Adrenal gland (tissue), 12 donors: ENCODE measurements around the gene CMTM3. TPM values are rescaled to one million over a fixed set of nuclear protein-coding genes. Genes with fewer than 3 reads are reported as not detected.
"Not testable (repeated sequence)": the region's sequence is repeated elsewhere in the genome, so short reads cannot be mapped to it uniquely, and the experiment has no call there.

ENCODE experiments used
- DNase-seq, 7 donors: peaks; one replicate each; pipeline ENCODE4 v3.0.0-alpha.2; 2019 to 2020
- H3K27ac ChIP-seq, 5 donors: fragments of 200-600 bp; sonication (generic) in 4 of 5; 1 replicate in 3 of 5; 2 replicates in 2 of 5; pipeline versions ENCODE4 v1.5.1 to v1.8.0; 2016 to 2020; ENCODE audit warnings: mild to moderate bottlenecking in 1 of 5
- H3K27me3 ChIP-seq: fragments of 200-600 bp; 2 replicates; pipeline ENCODE4 v1.8.0; 2021
- H3K36me3 ChIP-seq, 2 donors: fragments of 200-600 bp; replicated peaks in 1 of 2; 1 replicate in 1 of 2; 2 replicates in 1 of 2; pipeline versions ENCODE4 v1.5.1 to v1.8.0; 2018 to 2022
- H3K4me1 ChIP-seq, 2 donors: fragments of 200-600 bp; replicated peaks in 1 of 2; 1 replicate in 1 of 2; 2 replicates in 1 of 2; pipeline versions ENCODE4 v1.5.1 to v1.8.0; 2018 to 2021
- H3K4me3 ChIP-seq, 4 donors: fragments of 200-600 bp; sonication (generic) in 3 of 4; one replicate each; pipeline ENCODE4 v1.5.1; 2016 to 2018
- H3K9me3 ChIP-seq, 3 donors: fragments of 200-600 bp; sonication (generic) in 1 of 3; replicated peaks in 1 of 3; 1 replicate in 2 of 3; 2 replicates in 1 of 3; pipeline versions ENCODE4 v1.5.1 to v1.8.0; 2016 to 2021
- POLR2A ChIP-seq, 2 donors: fragments of 450-650 bp; IDR thresholded peaks; one replicate each; pipeline ENCODE4 v1.6.1; 2017; ENCODE audit warnings: antibody characterized with exemption in 2 of 2, mild to moderate bottlenecking in 2 of 2, moderate library complexity in 1 of 2
- WGBS, 4 donors: extraction: QIAGEN DNeasy Blood & Tissue Kit in 2 of 4; methylation state at CpG; one replicate each; pipeline versions ENCODE4 v1.1.5 to v1.1.7; 2013 to 2017; 5-methylcytosine and 5-hydroxymethylcytosine counted together
- intact Hi-C, 2 donors: fragments of 100-400 bp; cut with DNase I; formaldehyde crosslinking; loops; one replicate each; pipeline versions ENCODE4 v1.14.1 to v1.15.0; 2022 to 2023
- polyA plus RNA-seq, 3 donors: library from polyadenylated mRNA; stranded (reverse); fragments of 200-250 nt in 2 of 3; fragments of 350-450 nt in 1 of 3; fragmentation: Illumina TruSeq in 1 of 3; extraction: RNeasy Lipid Tissue Mini Kit (QIAGEN cat#74804) in 1 of 3; gene quantifications; one replicate each; pipeline ENCODE4 v1.2.3, GENCODE V29; 2013 to 2014
- total RNA-seq, 9 donors: library from RNA; depleted of rRNA in 4 of 9; stranded (reverse); fragments of >200 nt in 4 of 9; fragments of 120-200 nt in 1 of 9; fragmentation: NEBNext Ultra II Directional in 1 of 9; extraction: Animal tissue kit (Norgen Biotek cat#: 25700) in 1 of 9; gene quantifications; one replicate each; pipeline versions ENCODE4 v1.1.0 to v1.2.4, GENCODE V29; 2013 to 2023
- TF ChIP-seq, protein P1 (sequence below), 6 experiments: fragments of 450-650 bp in 4 of 6; fragments of 200-600 bp in 2 of 6; sonication (generic) in 1 of 6; IDR thresholded peaks; 1 replicate in 5 of 6; 2 replicates in 1 of 6; pipeline versions ENCODE4 v1.5.1 to v1.8.0; 2016 to 2021; ENCODE audit warnings: antibody characterized with exemption in 6 of 6, mild to moderate bottlenecking in 2 of 6, moderate library complexity in 1 of 6
- donor health status: healthy with polysubstance abuse.
- donor health status: Bipolar disorder and iron deficiency.
- donor health status: DM: yes; HTN: yes; CAD: no.
- donor health status: DM: no; HTN: no; CAD: no.
- donor health status: DM: no; HTN: no; CAD: no.
- donor health status: DM: yes; HTN: yes; CAD: no.

CMTM3 gene
- total and polyA plus RNA-seq, 12 donors = 6.4 to 31.8 (median 24.6) TPM

DNA sequence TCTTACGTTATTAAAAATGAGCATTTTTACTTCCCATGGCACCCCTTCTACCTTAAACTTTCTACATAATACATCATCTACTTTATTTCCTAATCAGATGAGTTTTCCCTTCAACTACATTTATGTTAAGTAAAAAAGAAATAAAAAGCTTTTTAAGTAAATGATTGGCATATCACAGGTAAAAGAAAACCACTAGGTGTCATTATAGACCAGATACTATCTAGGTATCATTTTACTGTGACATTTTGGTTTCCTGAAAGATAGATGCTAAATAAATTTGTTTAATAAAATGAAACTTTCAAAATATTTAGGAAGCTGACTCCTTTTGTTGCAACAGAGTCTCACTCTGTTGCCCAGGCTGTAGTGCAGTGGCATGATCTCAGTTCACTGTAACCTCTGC is 42.1 kb upstream of the CMTM3 start:
- intact Hi-C loops = no loop called here
- peaks cover 0 to 34% of the 10 kb centered on the region in 2 donors for H3K36me3 ChIP-seq

DNA sequence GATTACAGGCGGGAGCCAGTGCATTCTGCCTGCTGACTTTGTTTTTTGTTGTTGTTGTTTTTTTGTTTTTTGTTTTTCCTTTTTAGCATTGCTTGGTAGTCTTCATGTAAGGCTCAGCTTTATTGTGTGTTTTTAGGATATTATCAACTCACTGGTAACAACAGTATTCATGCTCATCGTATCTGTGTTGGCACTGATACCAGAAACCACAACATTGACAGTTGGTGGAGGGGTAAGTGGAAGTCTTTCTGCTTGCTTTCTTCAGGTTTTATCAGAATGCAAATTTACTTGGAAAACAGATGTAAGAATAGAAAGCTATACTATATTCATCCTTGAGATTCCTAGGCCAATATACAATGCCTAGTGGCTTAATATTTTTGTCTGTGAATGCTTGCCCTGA is 41.5 kb upstream of the CMTM3 start:
- 88 to 97% (median 93%) methylated on average over 2 of the region's 2 CpGs for WGBS, 4 donors
- TF ChIP-seq POLR2A (IDR thresholded peaks at IDR 0.05) = no peak
- TF ChIP-seq, protein P1, sequence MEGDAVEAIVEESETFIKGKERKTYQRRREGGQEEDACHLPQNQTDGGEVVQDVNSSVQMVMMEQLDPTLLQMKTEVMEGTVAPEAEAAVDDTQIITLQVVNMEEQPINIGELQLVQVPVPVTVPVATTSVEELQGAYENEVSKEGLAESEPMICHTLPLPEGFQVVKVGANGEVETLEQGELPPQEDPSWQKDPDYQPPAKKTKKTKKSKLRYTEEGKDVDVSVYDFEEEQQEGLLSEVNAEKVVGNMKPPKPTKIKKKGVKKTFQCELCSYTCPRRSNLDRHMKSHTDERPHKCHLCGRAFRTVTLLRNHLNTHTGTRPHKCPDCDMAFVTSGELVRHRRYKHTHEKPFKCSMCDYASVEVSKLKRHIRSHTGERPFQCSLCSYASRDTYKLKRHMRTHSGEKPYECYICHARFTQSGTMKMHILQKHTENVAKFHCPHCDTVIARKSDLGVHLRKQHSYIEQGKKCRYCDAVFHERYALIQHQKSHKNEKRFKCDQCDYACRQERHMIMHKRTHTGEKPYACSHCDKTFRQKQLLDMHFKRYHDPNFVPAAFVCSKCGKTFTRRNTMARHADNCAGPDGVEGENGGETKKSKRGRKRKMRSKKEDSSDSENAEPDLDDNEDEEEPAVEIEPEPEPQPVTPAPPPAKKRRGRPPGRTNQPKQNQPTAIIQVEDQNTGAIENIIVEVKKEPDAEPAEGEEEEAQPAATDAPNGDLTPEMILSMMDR (IDR thresholded peaks at IDR 0.05) = no peak
- peaks cover 0 to 30% of the 10 kb centered on the region in 2 donors for H3K36me3 ChIP-seq

More for the DNA sequence above, 42.1 kb upstream of the CMTM3 start:
- TF ChIP-seq, protein P1 (IDR thresholded peaks at IDR 0.05) = no peak
- TF ChIP-seq POLR2A (IDR thresholded peaks at IDR 0.05) = no peak
- no peak for DNase-seq
- no peaks in the 10 kb centered on the region for H3K27me3 ChIP-seq
- H3K27ac ChIP-seq = no peak overlapping the region
- no peaks in the 10 kb centered on the region for H3K9me3 ChIP-seq
- no peaks in the 10 kb centered on the region for H3K4me1 ChIP-seq
- no peak overlapping the region for H3K4me3 ChIP-seq
- WGBS, 4 donors = 84 to 93% (median 87%) methylated on average over 1 of the region's 1 CpG

DNA sequence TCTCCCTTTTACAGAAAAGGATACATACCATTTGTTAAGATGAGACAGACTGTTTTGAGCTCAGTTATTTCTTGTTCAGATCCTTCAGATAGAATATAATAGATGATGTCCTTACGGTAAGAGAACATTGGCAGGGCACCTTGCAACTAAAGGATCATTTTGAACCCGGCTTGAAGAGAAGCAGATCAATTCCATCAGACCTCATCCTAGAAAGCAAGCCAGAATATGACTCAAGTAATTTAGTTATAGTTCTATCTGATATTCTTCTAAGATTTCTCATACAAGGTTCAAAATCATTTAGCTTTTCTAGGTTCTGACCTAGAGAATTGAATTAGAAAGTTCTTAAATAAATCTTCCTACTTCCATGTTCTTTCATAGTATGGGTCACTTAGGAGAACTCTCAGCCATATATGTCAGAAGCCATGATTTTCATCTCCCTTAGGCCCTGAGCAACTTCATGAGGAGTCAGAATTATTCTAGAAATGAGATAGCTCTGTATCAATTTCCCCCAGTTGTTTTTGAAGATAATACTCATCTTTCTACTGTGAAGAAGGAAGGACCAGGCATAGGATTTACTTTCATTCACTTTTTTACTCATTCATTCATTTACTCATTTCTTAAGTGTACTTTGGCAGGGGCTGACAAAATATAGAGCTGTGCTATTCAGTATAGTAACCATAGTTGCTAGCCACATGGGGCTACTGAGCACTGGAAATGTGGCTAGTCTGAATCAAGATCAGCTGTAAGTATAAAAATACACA is 40.8 kb upstream of the CMTM3 start:
- Histone ChIP-seq H3K36me3 (peaks cover 0 to 23% of the 10 kb centered on the region in 2 donors), H3K4me3 (no peak overlapping the region), H3K9me3 (no peaks in the 10 kb centered on the region), H3K4me1 (peaks cover 0 to 2% of the 10 kb centered on the region in 2 donors), H3K27ac (no peak overlapping the region), H3K27me3 (no peaks in the 10 kb centered on the region)
- TF ChIP-seq, protein P1 (IDR thresholded peaks at IDR 0.05) = no peak
- no peak for TF ChIP-seq POLR2A (IDR thresholded peaks at IDR 0.05)
- WGBS, 4 donors = 89 to 95% (median 90%) methylated on average over 2 of the region's 2 CpGs
- intact Hi-C loops = no loop called here
- no peak for DNase-seq

More for the DNA sequence above, 41.5 kb upstream of the CMTM3 start:
- no peak overlapping the region for H3K4me3 ChIP-seq
- intact Hi-C loops = no loop called here
- H3K27me3 ChIP-seq = no peaks in the 10 kb centered on the region
- no peaks in the 10 kb centered on the region for H3K4me1 ChIP-seq
- H3K9me3 ChIP-seq = no peaks in the 10 kb centered on the region
- DNase-seq = no peak
- H3K27ac ChIP-seq = no peak overlapping the region

DNA sequence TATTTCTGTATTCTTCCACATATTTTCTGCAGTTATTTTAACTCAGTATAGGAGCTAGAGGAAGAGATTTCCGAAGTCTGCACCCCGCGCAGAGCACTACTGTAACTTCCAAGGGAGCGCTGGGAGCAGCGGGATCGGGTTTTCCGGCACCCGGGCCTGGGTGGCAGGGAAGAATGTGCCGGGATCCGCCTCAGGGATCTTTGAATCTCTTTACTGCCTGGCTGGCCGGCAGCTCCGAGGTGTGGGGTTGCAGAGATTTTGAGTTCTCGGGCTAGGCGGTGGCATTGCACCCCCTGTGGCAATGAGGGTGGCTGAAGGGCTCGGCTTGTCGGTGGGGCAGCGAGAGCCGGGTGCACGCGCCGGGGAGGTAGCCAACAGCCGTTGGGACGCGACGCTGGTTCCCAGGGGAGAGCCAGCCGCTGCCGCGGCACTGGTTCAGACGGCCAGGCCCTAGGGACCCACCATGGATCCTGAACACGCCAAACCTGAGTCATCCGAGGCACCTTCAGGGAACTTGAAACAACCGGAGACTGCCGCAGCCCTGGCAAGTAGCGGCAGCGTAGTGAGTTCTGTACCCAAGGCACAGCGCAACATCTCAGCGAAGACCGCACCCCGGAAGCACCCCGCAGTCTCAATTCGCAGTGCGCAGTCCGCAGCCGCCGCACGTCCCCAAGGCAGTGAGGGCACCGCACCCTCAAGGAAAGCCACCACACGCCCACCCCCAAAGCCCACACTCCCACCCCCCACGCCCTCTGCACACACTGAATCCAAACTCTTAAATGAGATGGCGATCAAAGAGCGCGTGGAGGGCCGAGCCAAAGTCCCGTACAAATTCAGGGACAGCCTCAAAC is 38.2 kb upstream of the CMTM3 start, which contains the start of gene CMTM1:
TSS of gene CMTM1 (plus strand) at position 389 of the 851 bp plus-strand sequence. CDS start at position 464, 75 bp downstream.
- no peaks in the 10 kb centered on the region for H3K9me3 ChIP-seq
- whole genome bisulfite sequencing, 4 donors = 94 to 97% (median 96%) methylated on average over 41 to 54 of the region's 54 CpGs
- peaks cover 0 to 20% of the 10 kb centered on the region in 2 donors for H3K36me3 ChIP-seq
- intact Hi-C loops = no loop called here
- DNase-seq = no peak
- H3K4me1 ChIP-seq = peaks cover 0 to 12% of the 10 kb centered on the region in 2 donors
- TF ChIP-seq, protein P1 (IDR thresholded peaks at IDR 0.05) = no peak
- no peak for TF ChIP-seq POLR2A (IDR thresholded peaks at IDR 0.05)
- no peak within 1 kb of the TSS for H3K27ac ChIP-seq
- no peaks in the 10 kb centered on the region for H3K27me3 ChIP-seq
- no peak within 1 kb of the TSS for H3K4me3 ChIP-seq

DNA sequence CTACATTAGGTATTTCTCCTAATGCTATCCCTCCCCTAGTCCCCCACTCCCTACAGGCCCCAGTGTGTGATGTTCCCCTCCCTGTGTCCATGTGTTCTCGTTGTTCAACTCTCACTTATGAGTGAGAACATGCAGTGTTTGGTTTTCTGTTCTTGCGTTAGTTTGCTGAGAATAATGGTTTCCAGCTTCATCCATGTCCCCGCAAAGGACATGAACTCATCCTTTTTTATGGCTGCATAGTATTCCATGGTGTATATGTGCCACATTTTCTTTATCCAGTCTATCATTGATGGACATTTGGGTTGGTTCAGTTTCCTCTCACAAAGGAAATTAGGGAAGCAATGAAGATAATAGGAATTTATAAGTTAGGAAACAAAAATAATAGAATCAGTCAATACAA is 37.2 kb upstream of the CMTM3 start:
- DNase-seq, intact Hi-C loops, H3K9me3 ChIP-seq, H3K27me3 ChIP-seq, H3K27ac ChIP-seq, H3K4me3 ChIP-seq: not testable (repeated sequence)
- H3K4me1 ChIP-seq = peaks cover 0 to 12% of the 10 kb centered on the region in 2 donors
- H3K36me3 ChIP-seq = peaks cover 0 to 20% of the 10 kb centered on the region in 2 donors
- 93 to 100% (median 95%) methylated on average over 3 of the region's 3 CpGs for WGBS, 4 donors
